Hypothalamus (tissue), 51 donors: ENCODE data around the gene HAAO.
A peak's percentile ranks its signal among the peaks of the same experiment; 100 is the strongest.

ENCODE experiments used
- DNase-seq, 51 donors: peaks; one replicate each; lab custom pipeline; 2025; lab: John Stamatoyannopoulos, UW

Gene HAAO

DNA sequence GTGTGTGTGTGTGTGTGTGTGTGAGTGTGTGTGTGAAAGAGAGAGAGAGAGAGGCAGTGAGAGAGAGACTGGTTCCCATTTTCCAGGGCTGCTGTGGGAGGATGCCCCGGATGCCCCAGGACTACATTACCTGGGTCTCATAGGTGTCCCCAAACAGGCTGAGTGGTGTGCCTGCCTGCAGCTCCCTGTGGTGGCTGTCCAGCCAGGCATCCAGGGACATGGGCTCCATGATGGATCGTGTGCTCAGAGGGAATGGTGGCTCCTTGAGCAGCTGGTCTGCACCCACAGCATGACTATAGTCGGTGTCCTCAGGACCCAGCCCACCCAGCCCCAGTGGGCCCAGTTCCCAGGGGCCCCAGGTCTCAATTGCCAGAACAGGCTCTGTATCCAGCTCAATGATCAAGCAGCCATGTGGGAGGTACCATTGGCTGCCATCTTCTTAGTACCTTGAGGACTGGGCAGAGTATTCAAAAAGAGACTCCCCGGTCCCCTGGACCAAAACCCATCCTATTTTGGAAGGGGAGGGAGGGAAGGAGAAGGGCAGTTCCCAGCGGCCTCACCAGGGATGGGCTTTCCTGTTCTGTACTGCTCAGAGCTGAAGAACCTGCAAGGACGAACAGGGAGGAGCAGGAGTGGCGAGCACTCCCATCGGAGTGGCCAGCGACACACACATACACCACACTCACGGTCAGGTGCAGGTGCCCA lies 22.6 kb downstream of the HAAO start:
- DNase-seq = no peak

DNA sequence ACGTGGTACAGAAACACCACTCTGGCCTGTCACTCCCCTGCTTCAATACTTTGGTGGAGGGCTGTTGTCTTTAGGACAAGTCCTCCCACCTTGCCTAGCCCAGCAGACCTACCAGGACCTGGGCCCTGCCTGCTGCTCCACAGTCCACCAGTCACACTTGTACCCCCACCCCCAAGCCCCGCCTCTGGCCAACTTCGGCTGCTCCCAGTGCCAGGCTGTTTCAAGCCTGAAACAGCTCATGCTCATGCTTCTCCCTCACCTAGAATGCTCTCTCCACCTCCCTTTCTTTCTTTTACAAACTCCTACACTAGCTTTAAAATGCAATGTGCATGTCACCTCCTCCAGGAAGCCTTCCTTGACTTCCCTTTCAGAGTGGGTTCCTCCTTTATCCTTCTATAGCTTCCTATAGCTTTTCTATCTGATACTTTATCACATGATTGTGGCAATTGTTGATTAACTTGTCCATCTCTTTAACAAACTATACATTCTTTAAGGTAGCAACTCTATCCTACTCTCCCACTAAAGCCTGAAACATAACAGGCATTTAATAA lies 23.6 kb downstream of the HAAO start:
- no peak for DNase-seq

DNA sequence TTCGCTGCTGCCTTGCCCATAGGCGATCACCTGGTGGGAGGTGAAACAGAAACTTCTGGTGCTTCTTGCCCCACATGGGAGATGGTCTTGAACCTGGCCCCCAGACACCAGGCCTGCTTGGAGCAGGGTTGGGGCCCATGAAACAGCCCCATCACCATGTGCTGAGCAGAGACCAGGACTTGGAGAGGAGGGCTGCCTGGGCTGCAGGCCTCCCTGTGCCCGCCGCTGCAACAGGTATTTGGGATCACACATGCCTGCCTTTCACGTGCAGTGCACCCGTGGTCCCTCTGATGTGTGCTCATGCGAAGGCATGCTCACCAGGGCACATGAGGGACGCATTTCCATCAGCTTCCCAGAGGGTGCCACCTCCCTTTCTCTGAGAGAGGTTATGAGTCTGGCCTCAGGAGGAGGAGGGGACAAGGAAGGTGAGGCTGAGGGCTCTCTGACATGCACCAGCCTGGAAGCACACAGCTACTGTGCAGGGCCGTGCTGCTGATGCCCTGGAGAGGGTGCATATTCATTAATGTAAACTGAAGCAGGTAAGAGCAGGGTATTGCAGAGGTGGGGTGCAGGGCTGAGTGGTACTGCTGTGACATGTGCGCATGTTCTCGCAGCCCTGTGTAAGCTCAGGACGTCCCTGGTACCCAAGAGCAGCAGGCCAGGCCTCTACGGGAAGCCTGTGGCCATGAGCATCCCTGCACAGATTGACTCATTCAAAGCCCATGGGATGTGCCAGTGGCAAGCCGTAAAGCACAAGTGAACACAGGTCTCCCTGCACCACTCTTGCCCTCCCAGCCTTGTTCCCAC lies 24.3 kb downstream of the HAAO start:
- DNase-seq = no peak

DNA sequence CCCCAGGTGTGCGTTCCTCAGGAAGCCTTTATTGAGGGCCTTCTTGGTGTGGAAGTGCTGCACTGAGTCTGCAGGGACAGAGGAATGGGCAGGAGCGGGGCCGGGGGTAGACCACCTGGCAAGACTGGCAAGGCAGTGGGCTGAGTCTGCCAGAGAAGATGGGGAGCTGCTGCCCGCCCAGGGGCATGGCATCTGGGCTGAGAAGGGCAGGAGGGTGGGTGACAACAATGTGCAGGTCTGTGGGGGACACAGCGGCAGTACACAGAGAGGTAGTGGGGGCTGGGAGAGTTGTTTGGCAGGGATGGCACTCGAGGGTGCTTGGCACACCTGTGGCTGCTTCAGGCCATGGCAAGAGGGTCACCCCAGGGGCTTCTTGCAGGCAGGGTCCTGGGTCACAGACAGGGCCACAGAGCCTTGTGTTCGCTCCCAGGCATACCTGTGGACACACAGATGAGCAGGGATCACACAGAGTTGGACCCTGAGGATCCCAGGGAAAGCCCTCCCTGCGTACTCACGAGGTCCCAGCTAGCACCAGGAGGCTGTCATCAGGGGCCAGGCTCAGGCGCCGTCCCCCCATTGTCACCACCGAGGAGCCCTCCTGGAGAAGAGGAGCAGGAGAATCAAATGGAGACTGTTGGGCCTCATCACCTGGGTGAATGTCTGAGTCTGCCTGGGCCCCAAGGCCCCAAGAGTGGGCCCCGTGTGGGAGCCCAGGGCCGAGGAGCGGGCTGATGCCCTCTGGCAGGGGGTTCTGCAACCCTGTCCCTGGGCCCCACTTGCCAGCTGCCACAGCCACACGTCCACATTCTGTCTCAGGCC lies 25.1 kb downstream of the HAAO start:
- no peak for DNase-seq

DNA sequence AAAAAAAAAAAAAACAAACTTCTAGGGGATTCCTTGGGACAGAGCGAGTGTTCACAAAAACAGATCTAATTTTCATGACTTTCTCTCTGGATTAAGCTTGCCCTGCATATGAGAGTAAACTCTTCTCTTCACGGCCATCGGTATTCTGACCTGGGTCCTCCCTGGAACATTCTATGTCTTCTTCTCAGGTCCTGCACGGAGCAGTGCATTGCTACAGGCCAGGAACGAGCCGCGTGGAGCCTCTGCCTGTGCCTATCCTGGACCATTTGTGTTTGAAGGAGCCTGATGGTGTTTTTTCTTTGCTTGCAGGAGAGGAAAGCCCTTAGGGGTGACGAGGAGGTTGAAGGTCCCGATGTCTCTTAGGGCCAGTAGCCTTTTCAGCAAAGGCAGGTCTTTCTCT lies 26.7 kb downstream of the HAAO start:
- DNase-seq = no peak

DNA sequence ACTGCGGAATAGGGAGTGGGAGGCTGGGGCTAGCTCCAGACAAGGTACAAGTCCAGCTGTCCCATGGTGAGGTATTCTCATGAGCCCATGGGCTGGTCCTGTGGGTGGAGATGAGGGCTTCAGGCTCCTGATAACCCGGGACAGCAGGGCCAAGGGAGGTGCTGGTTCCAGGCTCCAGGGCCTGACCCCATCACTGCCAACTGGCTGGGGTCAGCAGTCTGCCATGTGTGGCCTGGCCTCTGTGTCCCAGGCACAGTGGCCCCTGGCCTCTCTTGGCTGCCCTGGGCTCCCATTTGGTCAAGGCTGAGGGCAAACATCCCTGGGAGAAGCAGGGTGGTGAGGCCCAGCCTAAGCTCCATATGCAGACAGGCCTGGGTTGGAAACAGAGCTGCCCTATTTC lies 27.5 kb downstream of the HAAO start:
- no peak for DNase-seq

DNA sequence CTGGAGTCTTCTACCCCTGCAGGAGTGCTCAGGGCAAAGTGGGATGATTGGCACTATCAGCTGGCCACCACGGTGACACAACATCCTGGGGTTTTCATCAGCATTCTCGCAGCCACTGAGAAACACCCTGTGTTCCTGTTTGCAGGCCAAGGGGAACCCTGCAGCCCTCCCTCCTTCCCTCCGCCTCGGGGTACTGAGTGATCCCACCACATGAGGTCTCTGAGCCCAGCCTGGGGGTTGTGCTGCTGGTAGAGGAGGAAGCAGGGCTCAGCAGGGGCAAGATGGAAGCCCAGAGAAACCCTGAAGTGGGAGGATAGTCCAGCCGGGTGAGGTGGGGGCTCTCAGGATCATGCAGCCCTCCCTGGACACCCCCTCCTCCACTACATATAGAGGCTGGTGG lies 28.3 kb downstream of the HAAO start, which contains the start of gene OXER1:
Gene OXER1, minus strand, starts transcription at position 40 of the 400 bp plus-strand sequence. CDS start 73 bp downstream, outside the sequence.
- DNase-seq = no peak

DNA sequence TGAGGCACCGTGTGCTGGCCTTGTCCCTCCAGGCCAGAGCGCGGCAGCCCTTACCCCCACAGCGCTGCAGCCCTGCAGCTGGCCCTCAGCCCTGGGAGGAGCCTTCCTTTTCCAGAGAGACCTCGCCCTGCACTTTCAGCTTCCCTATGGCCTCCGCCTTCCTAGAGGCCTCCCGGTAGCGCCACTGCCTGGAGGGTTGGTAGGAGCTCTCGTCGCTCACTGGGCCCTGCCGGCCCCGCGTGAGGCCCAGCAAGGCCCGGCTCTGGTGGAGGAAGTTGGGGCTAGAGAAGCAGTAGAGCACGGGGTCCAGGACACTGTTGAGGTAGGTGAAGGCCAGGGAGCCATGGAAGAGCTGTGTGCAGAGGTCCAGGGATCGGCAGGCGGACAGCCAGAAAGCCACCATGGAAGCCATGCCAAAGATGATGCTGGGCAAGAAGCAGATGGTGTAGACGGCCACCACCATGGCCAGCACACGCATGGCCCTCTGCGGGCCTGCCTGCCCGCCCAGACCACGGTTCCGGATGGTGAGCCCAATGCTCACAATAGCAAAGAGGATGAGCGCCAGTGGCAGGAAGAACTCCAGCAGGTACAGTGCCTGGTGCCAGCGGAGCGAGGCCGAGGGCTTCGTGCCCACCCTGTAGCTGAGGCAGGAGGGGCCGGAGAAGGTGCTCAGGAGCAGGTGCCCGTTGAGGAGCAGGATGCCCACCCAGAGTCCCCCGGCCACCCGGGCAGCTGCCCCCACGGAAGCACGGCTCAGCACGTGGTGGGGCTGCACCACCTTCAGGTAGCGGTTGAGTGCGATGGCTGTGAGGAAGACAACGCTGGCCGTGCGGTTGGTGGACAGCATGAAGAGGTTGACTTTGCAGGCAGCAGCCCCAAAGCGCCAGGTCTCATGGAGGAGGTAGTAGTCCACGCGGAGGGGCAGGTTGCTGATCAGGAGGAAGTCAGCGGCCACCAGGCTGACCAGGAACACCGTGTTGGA lies 29.3 kb downstream of the HAAO start:
- DNase-seq = no peak

DNA sequence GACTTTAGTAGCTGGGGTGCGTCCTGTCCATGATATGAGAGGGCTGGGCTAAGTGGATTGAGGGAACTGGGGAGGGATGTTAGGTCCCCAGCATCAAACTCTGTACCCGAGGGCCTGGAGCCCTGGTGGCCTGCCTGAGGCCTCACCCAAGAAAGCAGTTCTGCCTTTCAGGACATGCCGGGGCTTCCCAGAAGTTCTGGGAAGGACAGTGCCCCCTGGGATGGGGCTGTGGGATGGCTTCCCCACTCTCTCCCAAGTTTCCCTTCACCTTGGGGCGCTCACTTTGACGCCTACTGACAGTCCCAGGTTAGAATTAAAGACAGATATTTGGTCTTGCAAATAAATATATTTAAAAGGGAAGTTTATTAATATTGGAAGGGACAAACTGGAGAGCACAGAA lies 30.2 kb downstream of the HAAO start:
- DNase-seq = no peak

DNA sequence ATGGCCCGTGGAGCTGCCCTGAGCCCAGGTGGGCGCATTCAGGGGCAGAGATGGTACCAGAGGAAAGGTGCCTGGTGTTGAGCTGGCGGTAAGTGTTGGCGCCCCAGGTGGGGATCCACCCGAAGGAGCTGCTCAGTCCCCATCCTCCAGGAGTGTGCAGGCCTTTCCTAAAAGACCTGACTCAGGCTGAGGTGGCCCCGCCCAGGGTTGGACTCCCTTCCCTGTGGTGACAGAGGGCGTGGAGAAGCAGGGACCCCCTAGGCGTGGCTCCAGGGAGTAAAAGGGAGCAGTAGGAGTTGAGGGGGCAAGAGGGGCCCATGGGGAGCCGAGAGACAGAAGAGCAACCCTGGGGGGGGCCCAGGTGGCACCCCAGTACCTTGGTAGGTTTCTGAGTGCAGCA lies 30.8 kb downstream of the HAAO start:
- no peak for DNase-seq

DNA sequence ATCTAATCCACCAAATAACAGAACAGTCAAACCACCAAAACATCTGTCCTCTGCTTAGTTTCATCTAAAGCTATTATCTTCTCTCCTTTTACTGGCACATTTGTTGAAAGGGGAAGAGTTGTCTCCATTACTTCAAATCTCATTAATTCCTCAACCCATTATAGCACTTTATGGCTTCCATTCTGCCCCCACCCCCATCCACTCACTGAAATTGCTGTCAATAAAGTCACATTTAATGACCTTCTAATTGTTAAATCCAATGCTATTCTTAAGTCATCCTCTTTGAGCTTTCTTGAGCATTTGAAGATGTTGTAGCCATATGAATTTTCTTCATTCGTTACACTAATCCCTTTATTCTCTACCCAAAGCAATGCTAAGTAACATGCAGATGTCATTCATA lies 33.6 kb downstream of the HAAO start:
- DNase-seq = no peak

DNA sequence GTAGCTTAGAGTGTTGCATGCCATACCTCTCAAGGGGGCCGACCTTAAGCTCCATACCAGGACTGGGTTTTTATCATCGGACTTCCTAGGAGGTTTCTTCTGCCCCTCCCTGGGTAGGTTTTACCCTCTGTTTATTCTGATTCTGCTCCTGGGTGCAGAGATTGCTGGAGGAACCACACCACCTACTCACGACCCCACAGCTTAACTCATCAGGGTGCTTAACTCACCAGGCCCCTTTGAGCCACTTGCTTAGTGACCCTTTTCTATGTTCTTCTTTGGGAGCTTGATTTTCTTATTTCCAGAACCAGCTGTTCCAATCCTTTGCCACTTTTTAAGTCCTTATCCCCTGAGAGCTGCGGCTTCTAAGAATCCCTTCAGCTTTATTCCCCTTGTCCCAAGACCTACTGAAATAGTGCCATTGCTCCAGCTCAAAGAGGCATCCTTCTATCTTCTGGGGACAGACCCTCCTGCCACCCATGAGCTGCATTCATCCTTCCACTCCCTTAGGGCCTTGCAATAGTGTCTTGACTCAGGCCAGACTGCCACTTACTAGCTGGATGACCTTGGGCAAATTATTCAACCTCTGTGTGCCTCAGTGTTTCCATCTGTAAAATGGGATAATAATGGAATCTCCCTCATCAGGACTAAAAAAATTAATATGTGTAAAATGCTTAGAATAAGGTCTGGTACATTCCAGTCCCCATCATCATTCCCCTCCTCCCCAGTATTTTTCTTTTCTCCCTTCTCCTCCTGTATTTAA lies 34.2 kb downstream of the HAAO start:
- no peak for DNase-seq

DNA sequence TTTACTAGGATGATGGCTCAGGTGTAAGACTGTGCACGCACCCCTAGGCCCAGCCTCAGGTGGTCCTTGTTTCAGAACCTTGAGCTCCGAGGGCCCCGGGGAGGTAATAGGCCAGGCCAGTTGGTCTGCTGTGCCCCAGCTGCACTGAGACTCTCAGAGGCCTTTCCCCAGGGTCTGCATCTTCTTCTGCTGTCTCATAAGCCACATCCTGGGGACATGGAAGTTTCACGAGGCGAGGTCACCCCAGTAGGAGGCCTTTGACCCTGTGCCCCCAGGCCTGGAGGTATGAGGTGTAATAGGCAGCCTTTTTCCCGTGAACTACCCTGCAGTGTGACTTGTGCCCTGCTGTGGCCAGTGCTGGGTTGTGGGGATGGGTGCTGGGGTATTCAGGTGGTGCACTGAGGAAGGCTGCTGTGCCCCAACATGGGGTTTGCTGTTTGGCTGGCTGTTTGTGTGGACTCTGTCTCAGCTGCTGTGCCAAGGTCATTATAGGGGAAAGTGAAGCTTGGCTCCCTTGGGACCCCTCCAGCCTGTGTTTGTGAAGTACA lies 35.3 kb downstream of the HAAO start:
- DNase-seq = no peak

DNA sequence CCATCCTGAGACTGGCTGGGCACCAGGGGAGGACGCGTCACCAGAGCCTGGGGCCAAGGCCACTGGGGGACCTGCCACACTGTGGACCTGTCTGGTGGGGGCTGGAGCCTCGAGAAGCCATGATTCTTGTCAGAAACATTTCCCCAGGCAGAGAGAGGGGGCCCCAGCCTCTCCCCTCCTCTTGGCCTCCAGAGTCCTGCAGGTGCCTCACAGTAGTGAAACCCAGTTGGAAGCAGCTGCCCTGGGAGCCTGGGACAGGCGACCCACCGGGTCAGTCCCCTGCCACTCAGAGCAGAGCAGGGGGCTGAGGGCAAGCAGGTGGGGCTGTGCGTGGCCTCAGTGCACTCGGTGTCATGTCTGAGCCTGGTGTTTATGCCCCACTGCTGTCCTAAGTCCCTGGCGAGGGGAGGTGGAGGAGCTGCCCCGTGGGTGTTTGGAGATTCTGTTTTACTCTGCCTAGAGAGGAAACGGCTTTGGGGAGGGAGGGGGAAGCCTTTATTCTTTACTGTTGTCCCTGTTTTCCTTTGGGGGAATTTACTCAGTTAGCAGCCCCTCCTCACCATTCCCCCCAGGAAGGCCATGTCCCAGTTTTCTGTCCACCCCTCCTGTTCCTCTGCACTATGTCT lies 36.1 kb downstream of the HAAO start:
- DNase-seq = no peak

DNA sequence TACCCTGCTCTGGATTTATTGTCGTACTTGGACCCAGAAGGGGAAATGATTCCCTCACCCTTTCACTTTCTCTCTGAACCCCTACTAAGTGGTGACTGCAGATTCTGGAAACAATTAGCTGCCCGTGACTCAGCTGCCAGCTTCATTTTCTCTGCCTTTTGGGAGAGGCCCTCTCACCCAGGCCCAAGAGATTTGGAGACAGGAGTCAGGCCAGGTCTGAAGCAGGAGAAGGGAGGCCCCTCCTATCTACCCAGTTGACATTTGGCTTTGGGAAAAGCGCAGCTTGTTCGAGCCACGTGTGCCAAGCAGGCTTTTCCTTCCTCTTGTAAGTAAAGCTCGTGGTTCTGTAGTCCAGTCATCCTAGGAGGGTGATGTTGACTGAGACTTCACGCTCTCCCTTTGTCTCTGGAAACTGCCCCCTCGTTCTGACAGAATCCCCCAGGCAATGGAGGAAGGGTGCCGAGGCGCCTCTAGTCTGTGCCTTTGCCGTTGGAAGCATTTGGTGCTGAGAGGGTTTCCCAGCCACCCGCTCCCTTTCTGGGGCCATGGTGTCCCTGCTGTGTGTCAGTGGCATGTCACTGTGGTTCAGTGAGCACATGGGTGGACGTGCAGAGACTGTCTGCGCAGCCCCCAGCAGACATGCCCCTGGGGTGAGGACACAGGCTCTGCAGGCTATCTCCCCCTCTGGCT lies 37.0 kb downstream of the HAAO start:
- DNase-seq = peak in 4 of 51 donors; percentile 12 to 64 (median 16)

DNA sequence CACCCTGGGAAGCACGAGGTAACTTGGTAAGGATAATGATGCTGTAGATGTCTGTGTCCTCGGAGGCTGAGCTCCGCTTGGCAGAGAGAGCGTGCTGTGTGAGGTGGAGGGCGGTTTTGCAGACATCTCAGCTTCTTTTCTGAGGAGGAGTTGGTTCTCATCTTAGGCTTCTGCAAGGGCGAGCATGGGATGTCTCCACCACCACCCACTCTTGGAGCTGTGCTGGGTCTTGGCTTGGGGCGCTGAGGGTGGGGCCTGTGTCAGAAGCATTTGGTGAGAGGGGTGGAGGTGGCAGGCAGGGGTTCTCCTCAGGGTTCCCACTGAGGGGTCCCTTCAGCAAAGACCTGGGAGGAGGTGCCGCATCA lies 37.6 kb downstream of the HAAO start:
- DNase-seq = peak in 2 of 51 donors; percentile 45 to 56

DNA sequence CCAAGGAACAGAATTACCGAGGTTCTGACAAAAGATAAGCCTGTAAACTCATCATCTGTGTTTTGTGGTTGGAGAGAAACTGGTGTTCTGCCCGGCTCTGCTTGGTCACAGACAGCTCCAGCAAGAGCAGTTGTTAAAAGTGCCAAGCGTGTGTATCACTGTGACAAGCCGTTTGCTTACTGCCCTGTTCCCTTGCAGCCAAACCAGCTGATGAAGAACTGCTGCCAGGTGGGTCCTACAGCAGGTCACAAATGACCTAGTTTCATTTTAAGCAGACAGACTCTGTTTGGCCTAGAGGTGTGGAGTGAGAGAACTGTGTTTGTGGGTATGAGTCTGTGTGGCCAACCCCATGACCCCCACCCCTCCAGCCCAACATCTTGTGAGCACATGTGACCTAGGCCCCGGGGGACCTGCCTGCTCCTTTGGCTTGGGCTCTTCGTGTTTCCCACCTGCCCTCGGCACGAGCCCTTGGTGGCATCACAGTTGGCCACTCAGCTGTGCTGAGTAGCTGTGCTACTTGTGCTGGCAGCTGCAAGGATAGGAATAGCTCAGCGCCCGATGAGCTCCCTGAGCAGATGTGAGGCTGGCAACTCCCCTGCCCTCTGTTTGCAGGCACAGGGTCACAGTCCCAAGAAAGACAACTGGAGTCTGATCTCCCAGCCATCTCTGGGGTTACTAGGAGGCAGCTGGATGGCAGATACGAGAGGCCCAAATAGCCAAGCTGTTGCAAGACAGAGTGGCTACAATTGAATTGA lies 38.2 kb downstream of the HAAO start:
- DNase-seq = peak in 25 of 51 donors; percentile 21 to 73 (median 50)
